Measurements from ENCODE around the gene EBF3. TPM values are rescaled to one million over a fixed set of nuclear protein-coding genes. Genes with fewer than 3 reads are reported as not detected.

The EBF3 gene
- total RNA-seq, 6 experiments from 2014 or later, result 0.12 TPM; not detected in 5

GRCh38 chr10:129853562-129853903 lies 110.5 kb downstream of the EBF3 start:
- no peaks in the 10 kb centered on the region for H3K27me3 ChIP-seq
- H3K4me1 ChIP-seq, result peaks cover 0 to 11% (median 4%) of the 10 kb centered on the region in 4 donors
- H3K4me3 ChIP-seq, result no peak overlapping the region
- 17% methylated on average over 2 of the region's 2 CpGs for WGBS (ENCODE audit: insufficient coverage, low coverage, low lambda C conversion rate, missing lambda C conversion rate)
- intact Hi-C loops (cut with DNase I), result no loop called here
- DNase-seq, result no peak
- H3K36me3 ChIP-seq, result no peaks in the 10 kb centered on the region
- TF ChIP-seq POLR2A (IDR thresholded peaks at IDR 0.05) (no peak), CTCF (IDR thresholded peaks at IDR 0.05) (peak; percentile 39 to 44 (median 42))
- no peak overlapping the region for H3K27ac ChIP-seq
- peak; percentile 75 to 95 (median 82) for ATAC-seq
- H3K9me3 ChIP-seq, result no peaks in the 10 kb centered on the region

GRCh38 chr10:129852829-129853561 lies 111.1 kb downstream of the EBF3 start:
- DNase-seq (no peak), ATAC-seq (peak in 2 of 4 donors; percentile 10 to 19)
- no peaks in the 10 kb centered on the region for H3K36me3 ChIP-seq
- H3K4me1 ChIP-seq, result peaks cover 0 to 11% (median 4%) of the 10 kb centered on the region in 4 donors
- no peaks in the 10 kb centered on the region for H3K27me3 ChIP-seq
- no peak overlapping the region for H3K4me3 ChIP-seq
- intact Hi-C loops (cut with DNase I), result no loop called here
- no peaks in the 10 kb centered on the region for H3K9me3 ChIP-seq
- TF ChIP-seq POLR2A (IDR thresholded peaks at IDR 0.05) (no peak), CTCF (IDR thresholded peaks at IDR 0.05) (no peak)
- WGBS (ENCODE audit: insufficient coverage, low coverage, low lambda C conversion rate, missing lambda C conversion rate), result 37% methylated on average over 10 of the region's 13 CpGs
- H3K27ac ChIP-seq, result no peak overlapping the region

GRCh38 chr10:129851941-129852640 lies 112.0 kb downstream of the EBF3 start:
- H3K27me3 ChIP-seq, result no peaks in the 10 kb centered on the region
- intact Hi-C loops (cut with DNase I), result no loop called here
- TF ChIP-seq CTCF (IDR thresholded peaks at IDR 0.05), result no peak
- no peak for TF ChIP-seq POLR2A (IDR thresholded peaks at IDR 0.05)

GRCh38 chr10:129850790-129851189 lies 113.3 kb downstream of the EBF3 start:
- DNase-seq (no peak), ATAC-seq (peak in 3 of 4 donors; percentile 37 to 54 (median 49))
- TF ChIP-seq POLR2A (IDR thresholded peaks at IDR 0.05), result no peak
- Histone ChIP-seq H3K36me3 (no peaks in the 10 kb centered on the region), H3K4me3 (no peak overlapping the region), H3K9me3 (no peaks in the 10 kb centered on the region), H3K4me1 (peaks cover 0 to 11% (median 4%) of the 10 kb centered on the region in 4 donors), H3K27ac (no peak overlapping the region), H3K27me3 (no peaks in the 10 kb centered on the region)
- intact Hi-C loops (cut with DNase I), result no loop called here
- 49% methylated on average over 10 of the region's 13 CpGs for WGBS (ENCODE audit: insufficient coverage, low coverage, low lambda C conversion rate, missing lambda C conversion rate)

More at GRCh38 chr10:129851941-129852640, 112.0 kb downstream of the EBF3 start:
- DNase-seq, result no peak
- H3K4me1 ChIP-seq, result peaks cover 0 to 11% (median 4%) of the 10 kb centered on the region in 4 donors
- no peak overlapping the region for H3K27ac ChIP-seq
- H3K9me3 ChIP-seq, result no peaks in the 10 kb centered on the region
- no peak for ATAC-seq
- H3K36me3 ChIP-seq, result no peaks in the 10 kb centered on the region
- WGBS (ENCODE audit: insufficient coverage, low coverage, low lambda C conversion rate, missing lambda C conversion rate), result 88% methylated on average over 18 of the region's 19 CpGs
- no peak overlapping the region for H3K4me3 ChIP-seq

GRCh38 chr10:129850316-129850715 lies 113.8 kb downstream of the EBF3 start:
- ATAC-seq (no peak), DNase-seq (no peak)
- H3K9me3 ChIP-seq, result no peaks in the 10 kb centered on the region
- no peaks in the 10 kb centered on the region for H3K27me3 ChIP-seq
- no peak overlapping the region for H3K4me3 ChIP-seq
- WGBS (ENCODE audit: insufficient coverage, low coverage, low lambda C conversion rate, missing lambda C conversion rate), result 79% methylated on average over 6 of the region's 10 CpGs
- H3K4me1 ChIP-seq, result peaks cover 0 to 11% (median 4%) of the 10 kb centered on the region in 4 donors
- H3K36me3 ChIP-seq, result no peaks in the 10 kb centered on the region
- H3K27ac ChIP-seq, result no peak overlapping the region
- no peak for TF ChIP-seq CTCF (IDR thresholded peaks at IDR 0.05)
- TF ChIP-seq POLR2A (IDR thresholded peaks at IDR 0.05), result no peak
- intact Hi-C loops (cut with DNase I), result no loop called here
